Gastrocnemius medialis (tissue), 4 donors: ENCODE results near the gene LRMDA. TPM values are rescaled to one million over a fixed set of nuclear protein-coding genes. Genes with fewer than 3 reads are reported as not detected.

Experiments used
- ATAC-seq, 2 donors: fragments of 150-250 bp; one replicate each; pipeline ENCODE4 v1.9.1; 2016
- DNase-seq, 2 donors: peaks; one replicate each; pipeline ENCODE4 v3.0.0-alpha.2; 2019
- H3K27ac ChIP-seq, 4 donors: fragments of 200-600 bp; sonication (generic); 1 replicate in 1 of 4; 2 replicates in 3 of 4; pipeline ENCODE4 v1.5.1; 2016 to 2018; ENCODE audit warnings: mild to moderate bottlenecking in 2 of 4, moderate library complexity in 1 of 4
- H3K27me3 ChIP-seq, 3 donors: fragments of 200-600 bp; sonication (generic) in 2 of 3; 1 replicate in 1 of 3; 2 replicates in 2 of 3; pipeline versions ENCODE4 v1.5.1 to v1.6.0; 2016 to 2019; ENCODE audit warnings: mild to moderate bottlenecking in 1 of 3, moderate library complexity in 1 of 3
- H3K36me3 ChIP-seq, 2 donors: fragments of 200-600 bp; sonication (generic) in 1 of 2; one replicate each; pipeline ENCODE4 v1.5.1; 2017 to 2018
- H3K4me1 ChIP-seq, 2 donors: fragments of 200-600 bp; sonication (generic) in 1 of 2; one replicate each; pipeline ENCODE4 v1.5.1; 2016 to 2017; ENCODE audit warnings: mild to moderate bottlenecking in 2 of 2
- H3K4me3 ChIP-seq, 4 donors: fragments of 200-600 bp; sonication (generic) in 3 of 4; 1 replicate in 1 of 4; 2 replicates in 3 of 4; pipeline ENCODE4 v1.5.1; 2016 to 2019; ENCODE audit warnings: mild to moderate bottlenecking in 2 of 4
- H3K9me3 ChIP-seq, 3 donors: fragments of 200-600 bp; sonication (generic) in 2 of 3; 1 replicate in 1 of 3; 2 replicates in 2 of 3; pipeline ENCODE4 v1.5.1; 2016 to 2019
- CTCF ChIP-seq, 5 experiments: fragments of 450-650 bp in 3 of 5; fragments of 200-600 bp in 2 of 5; sonication (generic) in 2 of 5; IDR thresholded peaks in 4 of 5; conservative IDR thresholded peaks in 1 of 5; 1 replicate in 4 of 5; 2 replicates in 1 of 5; pipeline ENCODE4 v1.5.1; 2016 to 2019; ENCODE audit warnings: antibody characterized with exemption in 5 of 5, mild to moderate bottlenecking in 3 of 5, moderate library complexity in 3 of 5
- POLR2A ChIP-seq, 2 donors: fragments of 450-650 bp; IDR thresholded peaks; one replicate each; pipeline ENCODE4 v1.6.1; 2017; ENCODE audit warnings: antibody characterized with exemption in 2 of 2, mild to moderate bottlenecking in 2 of 2, moderate library complexity in 2 of 2
- in situ Hi-C, 4 donors: fragments of 200-750 bp; cut with MboI; loops; one replicate each; pipeline versions ENCODE4 v1.15.0 to v1.8.0; 2017; ENCODE audit warnings: low sequenced_read_pairs in 4 of 4
- intact Hi-C: fragments of 100-400 bp; cut with DNase I; formaldehyde crosslinking; loops from one replicate; pipeline ENCODE4 v1.15.1; 2023; ENCODE audit warnings: low total_unique reads
- total RNA-seq, 4 donors: library from RNA; depleted of rRNA; stranded (reverse); fragments of >200 nt; gene quantifications; one replicate each; pipeline versions ENCODE4 v1.1.0 to v1.2.3, GENCODE V29; 2016

The LRMDA gene
- total RNA-seq, 4 donors from 2014 or later = 0.80 to 4.5 (median 1.4) TPM

- H3K4me3 ChIP-seq = no peak overlapping the region
- TF ChIP-seq POLR2A (IDR thresholded peaks at IDR 0.05) (no peak), CTCF (IDR thresholded peaks at IDR 0.05 in 4 of 5, conservative IDR thresholded peaks at IDR 0.05 in 1 of 5) (no peak)
- intact Hi-C loops (no loop called here), in situ Hi-C loops (no loop called here)
- ATAC-seq (no peak), DNase-seq (no peak)
- no peak overlapping the region for H3K27ac ChIP-seq
- H3K4me1 ChIP-seq = no peaks in the 10 kb centered on the region
- H3K9me3 ChIP-seq = no peaks in the 10 kb centered on the region
- no peaks in the 10 kb centered on the region for H3K36me3 ChIP-seq
- H3K27me3 ChIP-seq = peaks cover 0 to 3% (median 0%) of the 10 kb centered on the region in 3 donors
Measured at GRCh38 chr10:75418712-75419111, 12.7 kb upstream of the LRMDA start.

DNA sequence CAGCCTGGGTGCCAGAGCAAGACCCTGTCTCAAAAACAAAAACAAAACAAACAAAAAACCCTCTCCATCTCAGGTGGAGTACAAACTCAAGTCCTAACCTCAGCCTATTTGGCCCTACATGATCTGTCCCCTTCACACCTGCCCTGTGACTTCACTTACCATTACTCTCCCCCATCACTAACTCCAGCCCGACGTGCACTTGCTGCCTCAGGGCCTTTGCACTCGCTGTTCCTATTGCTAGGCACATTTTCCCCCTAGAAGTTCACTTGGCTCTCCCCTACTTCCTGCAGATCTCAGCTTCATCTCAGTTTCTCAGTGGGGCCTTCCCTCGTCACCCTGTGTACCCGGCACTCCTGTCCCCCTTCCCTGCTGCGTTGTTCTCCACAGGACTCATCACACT, 8.5 kb upstream of the LRMDA start:
- H3K27me3 ChIP-seq = no peaks in the 10 kb centered on the region
- H3K4me1 ChIP-seq = no peaks in the 10 kb centered on the region
- no peak overlapping the region for H3K4me3 ChIP-seq
- no peaks in the 10 kb centered on the region for H3K36me3 ChIP-seq
- no peak for DNase-seq
- no peak for TF ChIP-seq POLR2A (IDR thresholded peaks at IDR 0.05)
- no peaks in the 10 kb centered on the region for H3K9me3 ChIP-seq
- no peak overlapping the region for H3K27ac ChIP-seq
- intact Hi-C loops = no loop called here
- in situ Hi-C loops = no loop called here
- ATAC-seq = no peak

DNA sequence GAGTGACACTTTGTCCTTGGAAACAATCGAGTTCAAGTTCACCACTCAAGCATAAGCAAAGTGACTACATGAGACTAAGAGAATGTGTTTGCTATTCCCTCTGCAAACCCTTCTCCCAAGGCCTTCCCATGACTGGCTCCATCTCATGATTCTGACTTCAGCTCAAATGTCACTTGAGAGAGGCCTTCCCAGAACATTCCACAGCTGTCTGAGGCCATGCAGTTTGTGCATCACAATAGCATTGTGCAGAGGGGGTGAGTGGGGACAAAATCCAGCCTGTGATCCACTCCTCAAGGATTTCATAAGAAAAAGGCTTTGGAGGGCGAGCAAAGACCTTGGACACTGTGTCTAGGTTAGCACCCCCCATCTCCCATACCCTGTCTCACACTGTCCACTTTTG, 6.9 kb upstream of the LRMDA start:
- no peak for TF ChIP-seq POLR2A (IDR thresholded peaks at IDR 0.05)
- no peak for TF ChIP-seq CTCF (IDR thresholded peaks at IDR 0.05 in 4 of 5, conservative IDR thresholded peaks at IDR 0.05 in 1 of 5)
- intact Hi-C loops (no loop called here), in situ Hi-C loops (no loop called here)
- no peak for ATAC-seq
- no peaks in the 10 kb centered on the region for H3K4me1 ChIP-seq
- no peak for DNase-seq
- H3K4me3 ChIP-seq = no peak overlapping the region
- H3K27me3 ChIP-seq = no peaks in the 10 kb centered on the region
- H3K36me3 ChIP-seq = no peaks in the 10 kb centered on the region
- no peak overlapping the region for H3K27ac ChIP-seq
- no peaks in the 10 kb centered on the region for H3K9me3 ChIP-seq

DNA sequence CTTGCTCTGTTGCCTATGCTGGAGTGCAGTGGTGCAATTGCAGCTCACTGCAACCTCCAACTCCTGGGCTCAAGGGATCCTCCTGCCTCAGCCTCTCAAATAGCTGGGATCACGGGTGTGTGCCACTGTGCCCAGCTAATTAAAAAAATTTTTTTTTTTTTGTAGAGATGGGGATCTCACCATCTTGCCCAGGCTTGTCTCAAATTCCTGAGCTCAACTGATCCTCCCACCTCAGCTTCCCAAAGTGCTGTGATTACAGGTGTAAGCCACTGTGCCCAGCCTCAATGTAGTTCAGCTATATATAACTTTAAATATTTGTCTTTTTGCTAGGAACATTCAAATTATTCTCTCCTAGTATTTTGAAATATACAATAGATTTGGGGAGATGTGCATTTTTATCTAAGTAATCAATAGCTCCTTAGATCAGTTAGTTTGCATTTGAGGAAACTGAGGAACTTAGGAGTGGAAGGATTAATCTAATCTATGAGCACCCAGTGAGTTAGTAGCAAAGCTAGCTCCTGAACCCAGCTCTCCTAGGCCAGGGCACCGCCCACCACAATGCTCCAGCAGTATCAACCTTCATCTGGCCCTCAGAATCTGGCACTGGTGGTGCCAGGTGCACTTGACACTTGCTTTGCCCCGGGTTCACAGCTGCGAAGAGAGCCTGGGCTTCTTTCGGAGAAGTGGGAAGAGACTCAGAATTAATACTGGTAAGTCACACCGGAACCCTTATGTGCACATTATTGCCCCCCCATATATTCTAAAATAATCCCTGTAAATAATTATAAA, 5.9 kb upstream of the LRMDA start:
- no peak for TF ChIP-seq POLR2A (IDR thresholded peaks at IDR 0.05)
- TF ChIP-seq CTCF (IDR thresholded peaks at IDR 0.05 in 4 of 5, conservative IDR thresholded peaks at IDR 0.05 in 1 of 5) = no peak
- H3K27ac ChIP-seq = no peak overlapping the region
- no peaks in the 10 kb centered on the region for H3K27me3 ChIP-seq
- H3K4me1 ChIP-seq = peaks cover 0 to 2% of the 10 kb centered on the region in 2 donors
- H3K4me3 ChIP-seq = no peak overlapping the region
- no peak for ATAC-seq
- H3K9me3 ChIP-seq = no peaks in the 10 kb centered on the region
- intact Hi-C loops = no loop called here
- H3K36me3 ChIP-seq = no peaks in the 10 kb centered on the region
- DNase-seq = no peak
- in situ Hi-C loops = no loop called here

GRCh38 chr10:75426880-75427279, 4.5 kb upstream of the LRMDA start:
- peaks cover 0 to 3% of the 10 kb centered on the region in 2 donors for H3K4me1 ChIP-seq
- intact Hi-C loops = no loop called here
- no peaks in the 10 kb centered on the region for H3K9me3 ChIP-seq
- no peak for DNase-seq
- TF ChIP-seq POLR2A (IDR thresholded peaks at IDR 0.05) = no peak
- TF ChIP-seq CTCF (IDR thresholded peaks at IDR 0.05 in 4 of 5, conservative IDR thresholded peaks at IDR 0.05 in 1 of 5) = no peak
- ATAC-seq = no peak
- H3K36me3 ChIP-seq = no peaks in the 10 kb centered on the region
- no peaks in the 10 kb centered on the region for H3K27me3 ChIP-seq
- no peak overlapping the region for H3K4me3 ChIP-seq
- H3K27ac ChIP-seq = no peak overlapping the region
- in situ Hi-C loops = no loop called here
